ENCODE measurements around the gene CWC15.

CWC15 gene

GRCh38 chr11:94912806-94913205 is 60.5 kb downstream of the CWC15 start:
- DNase-seq = no peak
